ENCODE data around the gene SMIM3.
A peak's percentile ranks its signal among the peaks of the same experiment; 100 is the strongest.
"Not testable (repeated sequence)": the region's sequence is repeated elsewhere in the genome, so short reads cannot be mapped to it uniquely, and the experiment has no call there.

The SMIM3 gene

GRCh38 chr5:150778517-150779396 lies at the start of gene SMIM3:
Gene SMIM3, plus strand, starts transcription at chr5:150778757. Its CDS starts 16,684 bp downstream, at chr5:150795441.
- no peak for DNase-seq

GRCh38 chr5:150729859-150730258 lies 48.7 kb upstream of the SMIM3 start:
- no peak for DNase-seq

- DNase-seq: no peak
Measured at GRCh38 chr5:150731669-150732242, 46.8 kb upstream of the SMIM3 start.

- DNase-seq: no peak
Measured at GRCh38 chr5:150734579-150735384, 43.8 kb upstream of the SMIM3 start.

GRCh38 chr5:150738862-150739261 lies 39.7 kb upstream of the SMIM3 start:
- no peak for DNase-seq

GRCh38 chr5:150740992-150741391 lies 37.6 kb upstream of the SMIM3 start:
- no peak for DNase-seq

GRCh38 chr5:150742455-150743141 lies 36.0 kb upstream of the SMIM3 start:
- DNase-seq: not testable (repeated sequence)

- not testable (repeated sequence) for DNase-seq
Measured at GRCh38 chr5:150743142-150743488, 35.4 kb upstream of the SMIM3 start.

GRCh38 chr5:150750469-150750868 lies 28.1 kb upstream of the SMIM3 start:
- no peak for DNase-seq

GRCh38 chr5:150751096-150751891 lies 27.3 kb upstream of the SMIM3 start:
- DNase-seq: no peak

- no peak for DNase-seq
Measured at GRCh38 chr5:150753463-150753862, 25.1 kb upstream of the SMIM3 start.

- DNase-seq: no peak
Measured at GRCh38 chr5:150753863-150754262, 24.7 kb upstream of the SMIM3 start.

- no peak for DNase-seq
Measured at GRCh38 chr5:150757087-150757649, 21.4 kb upstream of the SMIM3 start.

GRCh38 chr5:150758203-150758530 lies 20.4 kb upstream of the SMIM3 start:
- no peak for DNase-seq

GRCh38 chr5:150758531-150759333 lies 19.8 kb upstream of the SMIM3 start, which contains the start of gene DCTN4:
Gene DCTN4, minus strand, starts transcription at chr5:150759017. Its CDS starts 24 bp downstream, at chr5:150758993.
- DNase-seq: peak; percentile 98

GRCh38 chr5:150759334-150759583 lies 19.3 kb upstream of the SMIM3 start:
- no peak for DNase-seq

GRCh38 chr5:150762211-150762610 lies 16.3 kb upstream of the SMIM3 start:
- DNase-seq: no peak

GRCh38 chr5:150763023-150763769 lies 15.4 kb upstream of the SMIM3 start:
- DNase-seq: no peak

- no peak for DNase-seq
Measured at GRCh38 chr5:150764530-150764929, 14.0 kb upstream of the SMIM3 start.

GRCh38 chr5:150765011-150765798 lies 13.4 kb upstream of the SMIM3 start:
- no peak for DNase-seq
